Erythroblast (primary cell): ENCODE results near the gene CIPC.

Experiments
- DNase-seq, 2 experiments: peaks; one replicate each; lab custom pipeline; 2025; lab: John Stamatoyannopoulos, UW
- GATA1 ChIP-seq: IDR thresholded peaks from 2 replicates; pipeline ENCODE4 v1.6.1; 2011; ENCODE audit warnings: low read depth, mild to moderate bottlenecking, control low read depth, low read length, moderate library complexity
- POLR2A ChIP-seq: IDR thresholded peaks from 2 replicates; pipeline ENCODE4 v1.6.1; 2011; ENCODE audit warnings: mild to moderate bottlenecking, low read length

The CIPC gene

GRCh38 chr14:77133720-77134338 lies 35.8 kb downstream of the CIPC start:
- TF ChIP-seq POLR2A (no peak), GATA1 (no peak)

GRCh38 chr14:77139022-77139421 lies 41.0 kb downstream of the CIPC start:
- DNase-seq = no peak
- TF ChIP-seq GATA1 (no peak), POLR2A (no peak)

More at GRCh38 chr14:77133720-77134338, 35.8 kb downstream of the CIPC start:
- peak; percentile 65 to 67 for DNase-seq

GRCh38 chr14:77139540-77140358 lies 41.7 kb downstream of the CIPC start:
- peak; percentile 41 to 48 for DNase-seq

GRCh38 chr14:77140359-77141213 lies 42.5 kb downstream of the CIPC start:
- TF ChIP-seq GATA1 (no peak), POLR2A (no peak)

More at GRCh38 chr14:77139540-77140358, 41.7 kb downstream of the CIPC start:
- TF ChIP-seq GATA1 (no peak), POLR2A (no peak)

GRCh38 chr14:77141214-77142004 lies 43.4 kb downstream of the CIPC start, which contains the start of gene ZDHHC22:
ZDHHC22 (minus strand) TSS chr14:77141791; CDS start chr14:77139738, 2,053 bp downstream.
- TF ChIP-seq POLR2A (no peak), GATA1 (no peak)
- DNase-seq = no peak

More at GRCh38 chr14:77140359-77141213, 42.5 kb downstream of the CIPC start:
- no peak for DNase-seq

- DNase-seq = no peak
- no peak for TF ChIP-seq POLR2A
- no peak for TF ChIP-seq GATA1
These were observed 44.1 kb downstream of the CIPC start for GRCh38 chr14:77142005-77142800.

GRCh38 chr14:77143071-77143470 lies 45.0 kb downstream of the CIPC start:
- TF ChIP-seq GATA1 (no peak), POLR2A (no peak)
- DNase-seq = no peak

- no peak for DNase-seq
- TF ChIP-seq POLR2A = no peak
- no peak for TF ChIP-seq GATA1
These were observed 46.5 kb downstream of the CIPC start for GRCh38 chr14:77144412-77145115.

- DNase-seq = no peak
- no peak for TF ChIP-seq POLR2A
- TF ChIP-seq GATA1 = no peak
These were observed 48.1 kb downstream of the CIPC start for GRCh38 chr14:77145975-77146740.

- no peak for DNase-seq
- no peak for TF ChIP-seq POLR2A
These were observed 50.6 kb downstream of the CIPC start for GRCh38 chr14:77148510-77149231.

GRCh38 chr14:77151245-77151644 lies 53.2 kb downstream of the CIPC start:
- DNase-seq = peak; percentile 7 to 40
- TF ChIP-seq GATA1 (no peak), POLR2A (no peak)
